Astrocyte of the cerebellum (primary cell): Measurements from ENCODE around the gene DIAPH3.
A peak's percentile ranks its signal among the peaks of the same experiment; 100 is the strongest.

ENCODE experiments used
- DNase-seq: peaks from one replicate; pipeline ENCODE4 v3.0.0-alpha.2; 2011; ENCODE audit warnings: low read depth
- H3K4me3 ChIP-seq: 2 replicates; pipeline ENCODE4 v1.5.1; 2011; ENCODE audit warnings: mild to moderate bottlenecking, low read depth, low read length, moderate library complexity
- CTCF ChIP-seq: IDR thresholded peaks from 2 replicates; pipeline ENCODE4 v1.5.1; 2012; ENCODE audit warnings: low read length, low read depth, moderate library complexity, mild to moderate bottlenecking; ENCODE audit errors: missing control alignments
- in situ Hi-C: cut with HindIII; loops from 2 replicates; pipeline ENCODE4 v1.10.0; 2017; ENCODE audit warnings: low sequenced_read_pairs

The DIAPH3 gene

GRCh38 chr13:60169239-60170031 is 5.7 kb upstream of the DIAPH3 start:
- no peak for DNase-seq
- no peak overlapping the region for H3K4me3 ChIP-seq
- in situ Hi-C loops = no loop called here
- TF ChIP-seq CTCF = no peak

- TF ChIP-seq CTCF = no peak
- in situ Hi-C loops = no loop called here
Measured at GRCh38 chr13:60167121-60167520, 3.4 kb upstream of the DIAPH3 start.

GRCh38 chr13:60165391-60166099 is 1.8 kb upstream of the DIAPH3 start:
- in situ Hi-C loops = no loop called here
- H3K4me3 ChIP-seq = no peak overlapping the region
- no peak for DNase-seq
- TF ChIP-seq CTCF = no peak

More at GRCh38 chr13:60167121-60167520, 3.4 kb upstream of the DIAPH3 start:
- no peak overlapping the region for H3K4me3 ChIP-seq
- no peak for DNase-seq

- no peak for DNase-seq
- TF ChIP-seq CTCF = no peak
- in situ Hi-C loops = no loop called here
- H3K4me3 ChIP-seq = peak overlapping the region; percentile 93
Measured at GRCh38 chr13:60164234-60164889, 634 bp upstream of the DIAPH3 start.

GRCh38 chr13:60162096-60162495 is 1.6 kb downstream of the DIAPH3 start:
- TF ChIP-seq CTCF = no peak
- DNase-seq = no peak
- in situ Hi-C loops = no loop called here
- peak overlapping the region; percentile 9 for H3K4me3 ChIP-seq

- no peak for DNase-seq
- in situ Hi-C loops = loop anchor here (5.0 kb wide), 1 partner anchor 71 kb away; no protein-coding TSS in a partner anchor
- no peak for TF ChIP-seq CTCF
Measured at GRCh38 chr13:60158321-60158801, 5.4 kb downstream of the DIAPH3 start.

More at GRCh38 chr13:60158321-60158801, 5.4 kb downstream of the DIAPH3 start:
- no peak overlapping the region for H3K4me3 ChIP-seq
